Forelimb muscle (tissue), 1 donor: ENCODE data around the gene NTF4. TPM values are rescaled to one million over a fixed set of nuclear protein-coding genes. Genes with fewer than 3 reads are reported as not detected.
"Not testable (repeated sequence)": the region's sequence is repeated elsewhere in the genome, so short reads cannot be mapped to it uniquely, and the experiment has no call there.

Experiments
- DNase-seq: peaks from one replicate; pipeline ENCODE4 v3.0.0-alpha.2; 2013; ENCODE audit warnings: low read depth
- polyA plus RNA-seq: library from polyadenylated mRNA; unstranded; fragments of 120-200 nt; gene quantifications from one replicate; pipeline ENCODE4 v1.2.1, GENCODE V29; 2013; ENCODE audit not compliant: insufficient read length

The NTF4 gene
- polyA plus RNA-seq, 1 donor: 6.5 TPM

- no peak for DNase-seq
These were observed 26.9 kb upstream of the NTF4 start for GRCh38 chr19:49091391-49092038.

GRCh38 chr19:49086296-49086695, 21.7 kb upstream of the NTF4 start:
- no peak for DNase-seq

- DNase-seq: no peak
These were observed 21.2 kb upstream of the NTF4 start for GRCh38 chr19:49085868-49086232.

- DNase-seq: peak; percentile 97
These were observed 20.6 kb upstream of the NTF4 start, which contains the start of gene SNRNP70 for GRCh38 chr19:49085020-49085867. Gene SNRNP70 (plus strand): TSS chr19:49085451. CDS start chr19:49086415, 964 bp downstream.

GRCh38 chr19:49084206-49085019, 19.8 kb upstream of the NTF4 start:
- no peak for DNase-seq

GRCh38 chr19:49081273-49081672, 16.7 kb upstream of the NTF4 start:
- no peak for DNase-seq

GRCh38 chr19:49080392-49080791, 15.8 kb upstream of the NTF4 start:
- DNase-seq: no peak

GRCh38 chr19:49074869-49075268, 10.3 kb upstream of the NTF4 start:
- DNase-seq: not testable (repeated sequence)

- DNase-seq: no peak
These were observed 9.1 kb upstream of the NTF4 start for GRCh38 chr19:49073514-49074378.

GRCh38 chr19:49071860-49072547, 7.4 kb upstream of the NTF4 start:
- DNase-seq: no peak

GRCh38 chr19:49070416-49070815, 5.8 kb upstream of the NTF4 start:
- DNase-seq: no peak

- no peak for DNase-seq
These were observed 4.4 kb upstream of the NTF4 start for GRCh38 chr19:49069026-49069425.

GRCh38 chr19:49067554-49067953, 2.9 kb upstream of the NTF4 start:
- no peak for DNase-seq

GRCh38 chr19:49065905-49066512, 1.4 kb upstream of the NTF4 start:
- no peak for DNase-seq

GRCh38 chr19:49064029-49064629, 489 bp downstream of the NTF4 start:
- no peak for DNase-seq

GRCh38 chr19:49061445-49061844, 3.2 kb downstream of the NTF4 start:
- DNase-seq: no peak

GRCh38 chr19:49061000-49061399, 3.6 kb downstream of the NTF4 start:
- no peak for DNase-seq

GRCh38 chr19:49059053-49059452, 5.6 kb downstream of the NTF4 start:
- no peak for DNase-seq

GRCh38 chr19:49058562-49058961, 6.1 kb downstream of the NTF4 start:
- DNase-seq: no peak
